Epithelial cell of proximal tubule (primary cell): ENCODE measurements around the gene TMEM243. TPM values are rescaled to one million over a fixed set of nuclear protein-coding genes. Genes with fewer than 3 reads are reported as not detected.

ENCODE experiments used
- DNase-seq: peaks from one replicate; pipeline ENCODE4 v3.0.0-alpha.2; 2011; ENCODE audit warnings: low read depth
- H3K4me3 ChIP-seq: 2 replicates; pipeline ENCODE4 v1.5.1; 2011; ENCODE audit warnings: low read depth, mild to moderate bottlenecking, low read length
- total RNA-seq: library from RNA; depleted of rRNA; stranded (reverse); fragments of >200 nt; gene quantifications from 2 replicates; pipeline ENCODE4 v1.2.3, GENCODE V29; 2015
- TF ChIP-seq, protein P1 (sequence below): conservative IDR thresholded peaks from 2 replicates; pipeline ENCODE4 v1.5.1; 2012; ENCODE audit warnings: low read depth, mild to moderate bottlenecking, low read length

Gene TMEM243
- total RNA-seq, 1 donor from 2014 or later = 37.3 TPM

GRCh38 chr7:87179180-87179579 lies 40.4 kb downstream of the TMEM243 start:
- TF ChIP-seq, protein P1, sequence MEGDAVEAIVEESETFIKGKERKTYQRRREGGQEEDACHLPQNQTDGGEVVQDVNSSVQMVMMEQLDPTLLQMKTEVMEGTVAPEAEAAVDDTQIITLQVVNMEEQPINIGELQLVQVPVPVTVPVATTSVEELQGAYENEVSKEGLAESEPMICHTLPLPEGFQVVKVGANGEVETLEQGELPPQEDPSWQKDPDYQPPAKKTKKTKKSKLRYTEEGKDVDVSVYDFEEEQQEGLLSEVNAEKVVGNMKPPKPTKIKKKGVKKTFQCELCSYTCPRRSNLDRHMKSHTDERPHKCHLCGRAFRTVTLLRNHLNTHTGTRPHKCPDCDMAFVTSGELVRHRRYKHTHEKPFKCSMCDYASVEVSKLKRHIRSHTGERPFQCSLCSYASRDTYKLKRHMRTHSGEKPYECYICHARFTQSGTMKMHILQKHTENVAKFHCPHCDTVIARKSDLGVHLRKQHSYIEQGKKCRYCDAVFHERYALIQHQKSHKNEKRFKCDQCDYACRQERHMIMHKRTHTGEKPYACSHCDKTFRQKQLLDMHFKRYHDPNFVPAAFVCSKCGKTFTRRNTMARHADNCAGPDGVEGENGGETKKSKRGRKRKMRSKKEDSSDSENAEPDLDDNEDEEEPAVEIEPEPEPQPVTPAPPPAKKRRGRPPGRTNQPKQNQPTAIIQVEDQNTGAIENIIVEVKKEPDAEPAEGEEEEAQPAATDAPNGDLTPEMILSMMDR = no peak
- DNase-seq = no peak
- H3K4me3 ChIP-seq = no peak overlapping the region

DNA sequence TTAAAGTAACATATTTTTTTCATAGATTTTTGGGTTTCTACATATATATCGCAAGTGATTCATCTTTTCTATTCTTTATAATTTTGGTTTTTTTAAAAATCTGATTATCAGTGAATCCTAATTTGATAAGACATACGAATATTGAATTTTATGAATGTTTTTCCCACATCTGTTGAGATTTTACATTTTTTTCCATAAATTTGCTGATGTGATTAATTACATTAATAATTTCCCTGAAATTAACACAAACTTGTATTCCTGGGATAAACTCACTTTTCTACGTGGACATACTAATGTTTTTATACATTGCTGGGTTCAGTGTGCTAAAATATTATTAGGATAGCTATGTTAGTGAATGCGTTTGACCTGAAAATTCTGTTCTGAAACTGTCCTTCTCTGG lies 41.2 kb downstream of the TMEM243 start:
- TF ChIP-seq, protein P1 = no peak
- no peak for DNase-seq
- H3K4me3 ChIP-seq = no peak overlapping the region

DNA sequence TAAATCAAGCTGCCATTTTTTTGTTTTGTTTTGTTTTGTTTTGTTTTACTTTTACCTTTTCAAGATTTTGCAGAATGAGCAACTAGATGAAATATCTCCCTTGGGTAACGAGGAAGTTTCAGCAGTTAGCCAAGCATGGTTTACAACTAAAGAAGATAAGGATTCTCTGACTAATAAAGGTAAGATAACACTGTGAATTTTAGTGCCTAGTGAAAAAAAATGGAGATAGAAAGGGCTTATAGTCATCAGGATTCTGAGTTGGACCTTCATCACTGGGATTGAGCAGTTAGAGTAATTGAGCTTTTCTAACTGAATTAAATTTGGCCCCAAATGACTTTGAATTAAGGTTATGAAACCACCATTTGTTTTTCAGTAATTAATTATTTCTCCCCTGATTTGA lies 46.1 kb downstream of the TMEM243 start:
- TF ChIP-seq, protein P1 = no peak

GRCh38 chr7:87171282-87171934 lies 48.1 kb downstream of the TMEM243 start:
- DNase-seq = no peak
- H3K4me3 ChIP-seq = no peak overlapping the region
- TF ChIP-seq, protein P1 = no peak

More for the DNA sequence above, 46.1 kb downstream of the TMEM243 start:
- DNase-seq = no peak
- no peak overlapping the region for H3K4me3 ChIP-seq

DNA sequence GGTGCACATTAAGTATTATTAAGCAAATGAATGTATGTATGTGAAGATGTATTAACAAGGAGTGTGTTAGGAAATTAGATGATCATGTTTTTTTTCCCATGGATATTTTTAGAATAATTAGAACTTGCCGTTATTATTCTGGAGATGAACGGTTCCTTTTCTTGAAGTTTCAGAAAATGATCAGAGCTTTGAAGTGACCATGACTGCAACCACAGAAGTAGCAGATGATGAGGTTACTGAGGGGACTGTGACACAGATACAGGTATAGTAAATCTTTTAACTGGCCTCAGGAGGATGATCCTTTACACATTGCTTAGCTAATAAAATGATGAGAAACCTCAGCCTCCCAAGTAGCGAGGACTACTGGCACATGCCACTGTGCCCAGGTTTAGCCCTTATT lies 48.7 kb downstream of the TMEM243 start:
- DNase-seq = no peak
- H3K4me3 ChIP-seq = no peak overlapping the region
- TF ChIP-seq, protein P1 = no peak

DNA sequence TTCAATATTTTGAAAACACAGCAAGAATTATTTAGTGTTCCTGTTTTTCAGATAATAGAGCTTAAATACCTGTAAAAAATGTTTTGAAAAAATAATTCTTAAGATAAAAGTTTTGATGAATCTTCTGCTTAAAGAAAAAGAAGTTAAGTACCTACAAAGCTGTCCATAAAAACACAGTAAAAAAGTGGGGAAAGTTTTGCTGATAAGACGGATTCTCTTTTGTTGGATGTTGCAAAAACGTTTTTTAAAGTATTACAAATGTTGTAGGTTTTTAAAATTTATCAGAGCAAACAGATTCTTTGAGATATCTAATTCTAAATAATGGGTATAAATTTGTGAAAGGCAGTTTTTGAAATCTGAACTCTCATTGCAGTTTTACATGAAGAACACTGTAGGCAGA lies 55.1 kb downstream of the TMEM243 start:
- no peak for DNase-seq
- no peak overlapping the region for H3K4me3 ChIP-seq
- TF ChIP-seq, protein P1 = no peak

- no peak overlapping the region for H3K4me3 ChIP-seq
- TF ChIP-seq, protein P1 = no peak
- DNase-seq = no peak
These were observed 60.0 kb downstream of the TMEM243 start for GRCh38 chr7:87159538-87159937.
